ENCODE data around the gene SMYD4.

- TF ChIP-seq, protein P1, sequence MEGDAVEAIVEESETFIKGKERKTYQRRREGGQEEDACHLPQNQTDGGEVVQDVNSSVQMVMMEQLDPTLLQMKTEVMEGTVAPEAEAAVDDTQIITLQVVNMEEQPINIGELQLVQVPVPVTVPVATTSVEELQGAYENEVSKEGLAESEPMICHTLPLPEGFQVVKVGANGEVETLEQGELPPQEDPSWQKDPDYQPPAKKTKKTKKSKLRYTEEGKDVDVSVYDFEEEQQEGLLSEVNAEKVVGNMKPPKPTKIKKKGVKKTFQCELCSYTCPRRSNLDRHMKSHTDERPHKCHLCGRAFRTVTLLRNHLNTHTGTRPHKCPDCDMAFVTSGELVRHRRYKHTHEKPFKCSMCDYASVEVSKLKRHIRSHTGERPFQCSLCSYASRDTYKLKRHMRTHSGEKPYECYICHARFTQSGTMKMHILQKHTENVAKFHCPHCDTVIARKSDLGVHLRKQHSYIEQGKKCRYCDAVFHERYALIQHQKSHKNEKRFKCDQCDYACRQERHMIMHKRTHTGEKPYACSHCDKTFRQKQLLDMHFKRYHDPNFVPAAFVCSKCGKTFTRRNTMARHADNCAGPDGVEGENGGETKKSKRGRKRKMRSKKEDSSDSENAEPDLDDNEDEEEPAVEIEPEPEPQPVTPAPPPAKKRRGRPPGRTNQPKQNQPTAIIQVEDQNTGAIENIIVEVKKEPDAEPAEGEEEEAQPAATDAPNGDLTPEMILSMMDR (IDR thresholded peaks at IDR 0.05), result no peak
- no peak for TF ChIP-seq EP300 (IDR thresholded peaks at IDR 0.05)
Observed at GRCh38 chr17:1759529-1759928, 70.2 kb downstream of the SMYD4 start.
